NCI-H2196 treated with DMSO at 0.1 percent for 48 hours (cell line): ENCODE measurements around the gene PCDHAC2.

ENCODE experiments used
- DNase-seq: peaks from one replicate; lab custom pipeline; 2025; ENCODE audit not compliant: unreplicated experiment; lab: John Stamatoyannopoulos, UW

The PCDHAC2 gene

DNA sequence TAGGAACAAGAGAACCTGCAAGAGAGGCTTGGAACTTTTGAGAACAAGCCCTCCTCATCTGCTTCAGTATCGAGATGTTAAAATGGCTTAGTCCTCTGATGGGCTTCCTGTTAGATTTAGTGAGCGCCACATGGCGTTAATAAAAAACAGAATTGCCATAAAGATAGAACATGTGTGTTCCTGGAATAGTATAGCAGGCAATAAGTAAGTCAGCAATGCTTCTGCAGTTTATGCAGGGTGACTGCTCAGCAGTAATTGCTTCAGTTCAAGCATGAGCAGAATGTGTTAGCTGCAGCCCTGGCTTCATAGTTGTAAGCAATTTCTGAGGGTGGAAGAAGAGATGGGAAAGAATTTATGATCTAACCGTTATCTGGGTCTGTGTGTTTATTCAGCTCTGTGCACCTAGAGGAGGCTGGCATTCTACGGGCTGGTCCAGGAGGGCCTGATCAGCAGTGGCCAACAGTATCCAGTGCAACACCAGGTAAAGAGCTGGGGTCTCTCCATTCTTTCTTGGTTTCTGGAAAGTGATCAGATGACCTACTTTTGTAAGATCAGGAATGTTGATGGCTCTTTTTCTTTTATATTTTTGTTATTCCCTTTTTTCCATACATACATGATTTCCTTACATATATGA lies 15.9 kb downstream of the PCDHAC2 start:
- no peak for DNase-seq

DNA sequence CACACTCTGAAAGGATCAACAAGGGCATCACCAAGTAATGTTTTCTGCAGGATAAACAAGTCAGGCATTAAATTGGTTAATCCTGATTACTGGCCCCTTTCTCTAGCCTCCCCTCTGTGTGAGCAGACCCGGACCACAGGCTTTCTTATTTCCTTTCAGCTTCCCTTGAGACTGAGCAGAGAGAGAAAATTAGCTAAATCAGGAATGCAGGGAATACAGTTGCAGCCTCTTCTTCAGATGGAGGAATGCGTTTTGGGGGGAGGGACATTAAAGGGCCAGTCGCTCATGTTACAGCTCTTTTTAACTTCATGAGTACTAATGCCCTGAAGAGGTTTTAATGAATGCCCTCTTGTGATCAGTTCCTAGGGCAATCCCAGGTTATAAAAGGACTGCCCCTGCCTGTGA lies 19.8 kb downstream of the PCDHAC2 start:
- no peak for DNase-seq

DNA sequence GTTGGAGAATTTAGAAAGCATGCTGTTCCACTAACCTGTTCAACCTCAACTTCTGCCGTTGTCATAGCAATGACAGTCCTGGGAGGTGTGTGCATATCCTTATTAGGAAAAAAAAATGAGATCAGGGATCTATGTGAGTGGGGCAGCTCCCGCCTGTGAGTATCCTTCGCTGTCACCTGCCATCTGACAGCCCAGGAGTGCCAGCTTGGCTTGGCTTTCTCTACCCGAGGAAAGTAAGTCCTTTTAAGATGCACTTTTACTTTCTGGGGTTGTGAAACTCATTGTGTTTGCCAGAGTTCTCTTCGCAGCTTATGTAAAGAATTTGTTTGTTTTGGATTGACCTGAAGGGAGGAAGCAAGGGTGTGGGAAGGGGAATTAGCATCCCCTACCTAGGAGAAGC lies 21.8 kb downstream of the PCDHAC2 start:
- DNase-seq = no peak

DNA sequence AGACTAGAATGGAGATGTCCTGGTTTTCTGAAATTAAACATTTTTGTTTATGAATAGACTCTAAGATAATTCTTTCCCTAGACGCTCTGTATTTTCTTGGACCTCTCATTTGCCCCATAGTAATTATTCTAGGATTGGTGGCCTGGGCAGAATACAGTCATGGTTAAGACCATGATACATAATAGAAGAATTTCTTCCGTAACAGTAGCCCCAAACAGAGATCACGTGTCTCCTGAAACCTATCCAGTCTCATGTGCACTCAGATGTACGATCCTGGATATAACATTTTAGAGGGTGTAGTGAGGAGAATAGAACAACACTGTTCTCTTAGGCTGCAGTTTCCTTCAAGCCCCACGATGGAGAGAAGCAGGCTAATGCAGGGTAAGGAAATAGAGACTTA lies 22.3 kb downstream of the PCDHAC2 start:
- no peak for DNase-seq

DNA sequence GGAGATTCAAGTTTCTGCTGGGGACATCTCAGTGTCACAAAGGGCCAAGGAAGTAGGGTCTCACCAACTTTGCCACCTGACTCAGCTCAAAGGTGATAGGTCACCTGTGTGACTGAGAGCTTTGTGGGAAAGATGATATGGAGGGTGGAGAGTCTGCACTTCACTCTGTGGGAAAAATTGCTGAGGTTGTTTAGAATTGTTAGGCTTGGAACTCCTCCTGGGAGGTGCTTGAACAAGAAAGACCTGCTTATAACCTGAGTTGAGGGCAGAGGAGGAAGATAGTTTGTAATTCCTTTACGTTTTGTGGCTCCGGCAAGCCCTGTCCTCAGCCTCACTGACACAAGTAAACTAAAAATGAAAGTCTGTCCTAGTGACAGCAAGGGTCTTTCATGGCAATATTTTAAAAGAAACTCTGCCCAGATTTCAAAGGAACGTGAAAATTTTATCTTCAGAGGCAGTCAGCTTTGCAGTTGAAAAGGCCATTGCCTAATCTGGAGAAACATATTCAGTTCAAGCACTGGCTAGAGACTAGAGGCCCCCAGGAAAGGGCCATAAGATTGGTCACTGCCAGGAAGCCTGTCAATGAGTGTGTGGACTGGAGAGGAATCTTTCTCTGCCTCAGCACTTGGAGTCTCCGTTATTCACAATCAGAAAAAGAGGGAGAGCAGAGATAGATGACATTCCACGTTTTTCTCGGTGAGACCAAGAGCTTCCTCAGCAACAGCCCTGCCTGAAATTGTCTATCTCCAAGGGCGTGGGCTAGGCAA lies 23.2 kb downstream of the PCDHAC2 start:
- DNase-seq = no peak

DNA sequence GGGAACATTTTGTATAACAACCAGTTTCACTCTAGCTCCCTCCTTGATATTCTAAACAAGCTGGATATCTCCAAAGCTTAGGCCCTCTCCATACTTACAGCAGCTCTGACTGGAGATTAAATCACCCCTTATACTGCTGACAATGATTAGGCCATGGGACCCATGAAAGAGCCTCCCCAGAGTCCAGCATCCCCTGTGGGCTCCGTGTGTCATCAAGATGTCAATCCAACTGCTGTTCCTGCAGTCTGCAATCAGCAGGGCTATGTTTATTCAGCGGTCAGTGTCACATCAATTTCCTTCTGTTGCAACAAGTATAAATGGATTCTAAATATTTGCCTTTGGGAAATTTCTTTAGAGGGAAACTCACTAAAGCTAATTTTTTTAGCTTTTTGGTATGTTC lies 26.6 kb downstream of the PCDHAC2 start:
- no peak for DNase-seq

DNA sequence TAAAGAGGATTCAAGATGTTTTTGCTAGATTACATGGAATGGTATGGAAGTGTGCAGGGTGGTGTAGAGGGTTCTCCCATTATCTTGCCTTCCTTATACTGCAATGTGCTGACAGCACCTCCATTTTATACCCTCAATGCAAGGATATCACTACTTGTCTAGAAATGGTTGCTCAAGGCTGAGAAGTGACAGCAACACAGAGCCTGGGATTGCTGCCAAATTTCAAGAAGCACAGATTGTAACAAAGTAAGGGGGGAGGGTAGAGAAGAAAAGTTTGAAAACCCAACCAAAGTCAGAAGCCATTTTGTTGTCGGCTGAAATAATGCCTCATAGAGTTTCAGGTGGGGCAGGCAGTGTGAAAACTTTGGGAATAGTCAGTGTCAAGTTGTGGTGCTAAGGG lies 29.8 kb downstream of the PCDHAC2 start:
- DNase-seq = no peak

DNA sequence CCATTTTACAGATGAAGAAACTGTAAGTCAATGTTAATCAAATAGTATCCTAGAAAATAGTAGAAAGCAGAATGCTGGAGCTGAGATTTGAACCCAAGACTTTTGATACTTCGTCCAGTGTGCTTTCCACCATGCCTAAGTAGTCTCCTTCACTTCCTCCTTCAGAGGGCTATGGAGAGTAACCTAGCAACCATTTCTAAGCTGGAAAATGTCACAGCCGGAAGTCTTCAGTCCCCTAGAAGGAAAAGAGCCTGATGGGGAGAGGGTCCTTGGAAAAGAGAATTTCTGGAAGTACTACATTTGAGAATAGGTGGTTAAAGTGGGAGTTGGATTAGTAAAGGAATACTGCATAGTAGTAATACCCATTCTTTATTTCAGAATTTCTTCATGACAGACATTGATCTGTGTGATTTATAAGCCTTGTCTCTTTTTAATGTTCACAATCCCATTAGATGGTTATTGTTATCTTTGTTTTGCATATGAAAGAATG lies 32.7 kb downstream of the PCDHAC2 start:
- DNase-seq = no peak

DNA sequence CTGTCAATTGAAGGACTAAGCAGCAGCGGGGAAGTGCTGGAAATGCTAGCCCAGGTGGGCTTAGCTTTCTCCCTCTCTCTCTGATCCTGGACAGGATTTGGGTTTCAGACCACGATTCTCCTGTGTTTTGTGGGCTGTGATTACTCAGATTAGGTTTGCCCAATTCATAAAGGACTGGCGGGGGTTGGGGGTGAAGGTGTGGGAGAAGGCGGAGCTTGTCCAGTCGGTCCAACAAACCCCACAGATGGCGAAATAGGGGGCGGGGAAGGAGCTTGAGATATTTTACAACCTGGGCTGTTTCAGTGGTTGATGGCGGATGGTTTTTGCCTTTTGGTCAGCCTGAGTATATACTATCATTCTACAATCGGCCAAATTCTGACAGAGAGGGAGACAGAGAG lies 35.2 kb downstream of the PCDHAC2 start:
- peak; percentile 64 for DNase-seq

DNA sequence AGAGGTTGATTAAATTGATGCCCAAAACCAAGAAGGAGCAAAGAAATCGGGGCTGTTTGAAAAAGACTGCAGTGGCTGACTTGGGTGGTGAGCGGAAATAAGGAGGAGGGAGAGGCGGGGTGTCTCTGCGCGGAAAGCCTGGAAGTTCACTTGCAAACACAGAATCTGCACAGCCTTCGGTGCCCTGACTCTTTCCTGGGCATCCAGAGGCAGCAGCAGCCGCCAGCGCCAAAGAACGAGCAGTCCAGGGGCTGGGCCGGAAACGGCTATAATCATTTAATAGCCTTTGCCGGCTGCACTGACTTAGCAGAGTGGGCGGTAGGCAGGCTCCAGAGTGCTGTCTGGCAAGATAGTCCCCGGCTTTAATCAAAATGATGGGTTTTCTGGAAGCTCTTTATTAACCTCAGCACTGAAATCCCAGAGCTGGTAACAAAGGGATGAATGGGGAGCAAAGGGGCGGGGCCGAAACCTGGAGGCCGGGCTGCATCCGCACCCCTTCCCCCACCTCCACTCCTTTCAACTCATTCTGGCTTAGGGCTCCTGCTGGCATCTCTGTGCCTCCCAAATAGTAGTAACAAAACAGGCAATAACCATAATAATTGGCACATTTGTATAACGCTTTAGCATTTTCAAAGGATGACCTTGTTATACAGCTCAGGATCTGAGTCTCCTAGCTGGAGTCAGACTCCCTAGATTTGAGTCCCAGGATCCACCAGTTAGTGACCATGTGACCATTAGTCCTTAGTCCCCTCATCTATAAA lies 35.7 kb downstream of the PCDHAC2 start:
- DNase-seq = peak; percentile 77

DNA sequence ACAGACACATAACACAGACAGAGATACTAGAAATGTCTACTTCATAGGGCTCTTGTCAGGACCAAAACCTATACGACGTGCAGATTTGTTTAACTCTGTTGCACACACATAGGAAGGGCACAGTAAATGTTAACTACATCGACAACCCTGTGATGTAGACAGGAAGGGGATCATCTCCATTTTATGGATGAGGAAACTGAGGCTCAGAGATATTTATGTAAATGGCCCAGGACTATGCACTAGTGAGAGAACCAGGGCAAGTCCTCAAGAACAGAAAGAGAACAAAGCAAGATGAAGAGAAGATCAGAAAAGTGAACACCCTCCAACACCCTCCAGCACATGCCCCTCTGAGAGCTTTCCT lies 36.3 kb downstream of the PCDHAC2 start:
- DNase-seq = no peak

DNA sequence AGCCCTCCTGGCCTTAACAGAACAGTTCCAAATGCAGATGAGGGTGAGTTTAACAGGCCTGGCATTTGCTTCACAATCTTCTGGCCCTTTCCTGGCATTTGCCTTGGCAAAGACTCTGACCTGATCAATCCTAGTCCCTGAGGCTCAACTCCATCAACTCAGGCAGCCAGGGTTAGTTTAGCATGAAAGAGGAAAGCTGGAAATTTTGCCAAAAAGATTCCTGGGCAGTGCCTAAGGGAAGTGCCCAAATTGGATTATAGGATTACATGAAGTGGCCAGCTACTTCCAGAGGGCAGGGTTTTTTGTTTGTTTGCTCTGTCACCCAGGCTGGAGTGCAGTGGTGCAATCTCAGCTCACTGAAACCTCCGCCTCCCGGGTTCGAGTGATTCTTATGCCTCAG lies 36.8 kb downstream of the PCDHAC2 start:
- DNase-seq = no peak

DNA sequence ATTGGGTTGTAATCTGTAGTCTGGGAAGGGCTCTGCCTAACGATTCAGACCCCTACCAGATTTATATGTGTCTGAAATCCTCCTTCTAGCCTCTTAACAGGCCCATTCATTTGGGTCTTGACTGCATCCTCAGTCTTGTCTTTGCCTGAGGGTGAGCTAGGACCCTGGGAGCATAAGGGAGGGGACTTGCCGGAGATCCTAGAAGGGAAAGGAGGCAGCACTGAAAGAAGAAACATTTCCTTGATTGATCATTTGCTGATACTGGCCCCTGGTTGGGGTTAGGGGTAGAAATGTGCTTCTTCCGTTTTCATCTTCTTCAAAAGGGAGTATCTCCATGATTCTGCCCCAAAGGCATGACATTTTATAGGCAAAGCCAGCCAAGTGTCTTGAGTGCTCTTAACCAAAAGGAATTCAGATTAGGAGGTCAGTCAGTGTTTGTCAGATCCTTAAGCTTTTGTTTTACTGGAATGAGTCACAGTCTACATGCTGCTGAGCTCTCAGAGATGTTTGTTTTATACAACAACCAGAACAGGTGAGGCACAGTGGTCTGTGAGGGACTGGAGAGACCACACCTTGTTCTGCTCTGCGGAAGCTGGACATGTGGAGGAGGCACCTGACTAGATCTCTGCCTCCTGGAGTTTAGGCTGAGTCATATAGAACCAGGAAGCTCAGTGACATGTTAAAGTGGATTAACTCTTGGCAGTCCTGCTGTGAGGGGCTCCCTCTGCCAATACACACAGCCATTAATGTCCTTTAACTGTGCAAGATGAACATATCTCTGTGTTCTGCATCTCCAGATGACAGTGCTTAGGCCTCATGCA lies 37.7 kb downstream of the PCDHAC2 start:
- DNase-seq = peak; percentile 79

DNA sequence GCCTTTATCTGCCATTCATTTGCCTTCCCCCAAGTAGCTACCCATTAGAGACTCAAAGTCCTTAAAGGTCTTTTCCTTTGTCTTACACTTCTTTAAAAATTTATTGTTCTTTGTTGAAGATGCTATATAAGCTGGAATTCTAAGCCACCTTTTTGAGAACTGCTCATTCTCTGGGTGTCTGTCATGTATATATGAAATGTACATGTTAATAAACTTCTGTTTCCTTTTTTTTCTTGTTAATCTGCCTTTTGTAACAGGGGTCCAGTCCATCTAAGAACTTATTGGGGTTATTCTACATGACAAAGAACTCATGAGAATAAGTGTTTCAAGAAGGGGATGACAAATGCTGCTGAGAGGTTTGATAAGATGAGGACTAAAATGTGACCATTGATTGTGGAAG lies 41.5 kb downstream of the PCDHAC2 start:
- no peak for DNase-seq

DNA sequence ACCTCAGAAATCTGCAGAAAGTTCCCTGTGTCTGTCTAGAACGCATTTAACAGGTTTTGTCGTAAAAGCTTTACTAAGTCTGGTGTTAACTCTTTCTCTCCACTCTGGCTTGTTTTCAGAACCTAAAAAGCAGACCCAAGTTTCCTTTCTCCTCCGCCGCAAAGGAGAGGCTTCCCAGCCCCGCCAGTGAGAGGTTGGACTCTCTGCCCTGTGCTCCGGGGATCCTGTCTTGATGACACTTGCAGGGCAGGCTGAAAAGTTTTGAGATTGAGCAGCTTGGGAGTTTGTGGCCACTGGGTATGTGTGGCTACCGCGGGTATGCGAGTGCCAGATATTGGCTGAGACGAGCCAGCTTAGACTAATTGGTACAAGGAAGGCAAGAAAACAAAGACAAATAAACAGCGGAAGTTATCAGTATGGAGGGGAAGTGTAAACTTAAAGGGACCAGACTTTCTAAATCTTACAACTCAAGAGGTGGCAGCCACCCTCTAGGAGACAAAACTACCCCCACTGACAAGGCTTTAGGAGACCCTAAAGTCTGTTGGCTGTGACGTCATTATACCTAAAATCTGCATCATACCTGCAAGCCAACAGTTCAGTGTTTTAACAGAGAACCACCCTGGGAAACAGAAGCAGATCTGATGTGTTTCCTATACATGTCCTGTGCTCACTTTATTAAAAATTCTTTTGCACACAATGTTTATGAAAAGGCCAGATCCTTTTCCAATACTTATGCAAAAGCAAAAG lies 43.9 kb downstream of the PCDHAC2 start:
- DNase-seq = no peak

DNA sequence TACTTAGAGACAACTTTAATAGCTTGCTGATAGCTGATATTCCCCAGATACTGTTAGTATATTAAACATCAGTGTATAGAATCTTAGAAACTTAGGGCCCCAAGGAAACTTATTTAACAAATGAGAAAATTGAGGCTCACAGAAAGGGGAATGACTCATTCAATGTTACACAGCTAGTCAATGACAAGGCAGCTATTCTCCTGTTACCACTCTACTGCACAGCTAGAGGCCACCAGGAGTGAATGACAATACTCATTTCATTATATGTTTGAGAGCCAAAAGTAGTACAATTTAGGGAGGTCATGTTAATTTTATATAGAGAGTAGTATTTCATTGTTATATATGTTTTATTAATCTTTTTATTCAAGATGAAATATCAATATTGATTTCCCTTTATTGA lies 51.7 kb downstream of the PCDHAC2 start:
- no peak for DNase-seq
